ENCODE data around the gene DPEP3.
"Not testable (repeated sequence)": the region's sequence is repeated elsewhere in the genome, so short reads cannot be mapped to it uniquely, and the experiment has no call there.

Gene DPEP3

DNA sequence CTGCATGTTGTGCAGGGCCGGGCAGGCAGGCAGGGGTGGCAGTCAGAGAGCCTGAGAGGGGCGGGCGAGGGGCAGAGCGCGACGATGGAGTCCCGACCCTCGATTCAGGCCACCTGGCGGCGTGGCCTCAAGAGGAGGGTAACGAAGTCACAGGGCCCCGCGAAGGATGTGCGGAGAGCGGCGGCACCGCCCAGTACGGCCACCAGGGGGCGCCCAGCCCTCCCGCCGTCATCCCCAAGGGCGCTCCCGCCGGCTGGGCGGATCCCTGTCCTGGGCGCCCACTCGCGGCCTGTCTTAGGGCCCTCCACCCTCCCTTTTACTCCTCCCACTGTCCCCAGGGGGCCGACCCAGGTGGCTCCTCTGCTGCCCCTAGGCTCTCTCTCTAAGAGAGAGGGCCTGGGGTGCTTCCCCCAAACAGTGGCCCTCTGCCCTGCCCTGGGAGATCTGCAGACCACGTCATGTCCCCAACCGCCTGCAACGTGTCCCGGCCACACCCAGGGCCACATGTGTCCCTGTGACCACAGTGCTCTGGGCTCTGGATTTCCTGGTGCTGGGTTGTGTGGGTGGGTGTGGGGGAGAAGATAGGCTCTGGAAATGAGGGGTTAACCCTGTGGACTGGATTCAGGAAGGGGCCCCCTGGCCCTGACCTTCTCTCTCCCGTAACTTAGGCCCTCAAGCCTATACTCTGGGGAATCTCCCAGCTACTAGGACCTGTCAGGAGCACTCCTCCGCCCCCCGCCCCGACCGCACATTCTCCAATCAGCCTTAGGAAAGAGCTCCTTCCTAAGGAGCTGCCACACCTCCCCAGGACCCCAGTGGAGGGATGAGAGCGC is 13.1 kb upstream of the DPEP3 start:
- peak; percentile 95 for DNase-seq

DNA sequence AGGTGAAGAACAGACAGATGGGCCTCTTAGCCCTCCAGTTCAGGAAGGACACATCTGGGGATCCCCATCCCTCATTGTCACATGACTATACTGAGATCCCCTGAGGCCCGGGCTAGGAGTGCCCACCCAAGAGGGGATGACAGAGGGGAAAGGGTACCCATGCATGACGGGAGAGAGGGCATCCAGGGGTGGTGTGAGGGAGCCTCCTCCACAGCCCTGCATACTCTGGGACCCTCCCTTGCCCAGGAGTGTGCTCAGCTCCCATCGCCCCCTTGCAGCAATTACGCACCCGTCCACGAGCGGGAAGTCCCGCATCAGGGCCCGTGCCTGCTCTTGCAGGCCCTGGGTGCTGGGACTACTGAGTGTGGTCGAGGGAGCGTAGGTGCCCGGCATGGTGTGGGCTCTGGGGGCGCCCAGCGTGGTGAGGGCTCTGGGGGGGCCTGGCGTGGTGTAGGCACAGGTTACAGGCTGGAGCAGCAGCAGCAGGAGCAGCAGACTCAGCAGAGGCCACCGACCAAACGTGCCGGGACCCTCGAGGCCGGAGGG is 12.4 kb upstream of the DPEP3 start:
- no peak for DNase-seq

DNA sequence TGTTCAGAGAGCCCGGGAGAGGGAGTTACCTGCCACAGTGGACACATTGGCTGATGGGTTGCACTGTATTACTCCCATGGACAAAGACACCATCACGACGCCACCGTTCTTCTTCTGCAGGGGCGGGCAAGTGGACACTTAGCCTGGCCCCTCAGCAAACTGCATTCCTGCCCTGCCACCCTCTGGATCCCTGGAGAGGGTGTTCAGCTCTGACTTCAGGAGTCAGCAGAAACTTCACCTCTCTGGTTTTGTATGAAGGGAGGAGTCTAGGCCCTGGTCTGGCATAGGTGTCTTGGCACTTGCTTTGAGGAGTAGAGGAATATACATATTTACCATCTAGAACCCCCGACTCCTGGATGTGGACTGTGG is 9.7 kb upstream of the DPEP3 start:
- no peak for DNase-seq

DNA sequence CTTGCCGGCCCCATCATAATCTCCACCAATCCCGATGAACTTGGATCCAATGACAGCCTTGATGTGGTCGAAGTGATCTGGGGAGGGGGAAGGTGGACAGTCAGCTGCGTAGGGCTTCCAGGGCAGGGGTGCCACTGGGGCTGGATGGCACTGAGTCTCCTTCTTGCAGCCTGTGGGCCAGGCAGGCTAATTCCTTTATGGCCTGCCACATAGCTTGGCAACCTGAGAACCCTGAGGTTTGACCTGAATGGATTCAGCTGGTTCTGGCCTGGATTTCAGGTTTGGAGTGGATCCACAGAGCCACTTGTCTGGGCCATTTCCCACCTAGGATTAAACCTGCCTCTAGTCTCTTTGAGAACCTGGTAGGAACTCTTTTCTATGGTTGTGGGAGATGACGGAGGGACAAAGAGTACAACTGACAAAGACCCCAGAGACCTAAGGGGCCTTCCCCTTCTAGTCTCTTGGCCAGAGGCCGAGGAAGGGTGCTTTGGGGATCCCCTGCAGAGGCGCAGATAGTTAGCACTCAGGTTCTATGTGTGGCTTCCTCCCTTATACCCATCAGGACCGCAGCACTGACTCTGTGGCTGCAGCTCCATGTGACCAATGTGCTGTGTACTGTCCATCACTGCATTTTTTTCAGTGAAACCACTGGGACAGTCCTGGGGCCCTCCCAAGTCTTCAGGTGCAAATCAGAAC is 9.2 kb upstream of the DPEP3 start:
- DNase-seq = no peak

DNA sequence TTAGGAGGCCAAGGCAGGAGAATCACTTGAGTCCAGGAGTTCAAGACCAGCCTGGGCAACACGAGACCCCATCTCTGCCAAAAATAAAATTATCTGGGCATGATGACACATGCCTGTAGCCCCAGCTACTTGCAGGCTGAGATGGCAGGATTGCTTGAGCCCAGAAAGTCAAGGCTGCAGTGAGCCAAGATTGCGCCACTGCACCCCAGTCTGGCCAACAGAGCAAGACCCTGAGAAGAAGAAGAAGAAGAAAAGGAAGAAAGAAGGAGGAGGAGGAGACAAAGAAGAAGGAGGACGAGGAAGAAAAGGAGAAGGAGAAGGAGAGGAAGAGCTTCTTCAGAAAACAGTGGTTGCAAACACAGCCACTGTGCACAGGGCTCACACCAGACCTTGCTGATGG is 8.4 kb upstream of the DPEP3 start:
- no peak for DNase-seq

DNA sequence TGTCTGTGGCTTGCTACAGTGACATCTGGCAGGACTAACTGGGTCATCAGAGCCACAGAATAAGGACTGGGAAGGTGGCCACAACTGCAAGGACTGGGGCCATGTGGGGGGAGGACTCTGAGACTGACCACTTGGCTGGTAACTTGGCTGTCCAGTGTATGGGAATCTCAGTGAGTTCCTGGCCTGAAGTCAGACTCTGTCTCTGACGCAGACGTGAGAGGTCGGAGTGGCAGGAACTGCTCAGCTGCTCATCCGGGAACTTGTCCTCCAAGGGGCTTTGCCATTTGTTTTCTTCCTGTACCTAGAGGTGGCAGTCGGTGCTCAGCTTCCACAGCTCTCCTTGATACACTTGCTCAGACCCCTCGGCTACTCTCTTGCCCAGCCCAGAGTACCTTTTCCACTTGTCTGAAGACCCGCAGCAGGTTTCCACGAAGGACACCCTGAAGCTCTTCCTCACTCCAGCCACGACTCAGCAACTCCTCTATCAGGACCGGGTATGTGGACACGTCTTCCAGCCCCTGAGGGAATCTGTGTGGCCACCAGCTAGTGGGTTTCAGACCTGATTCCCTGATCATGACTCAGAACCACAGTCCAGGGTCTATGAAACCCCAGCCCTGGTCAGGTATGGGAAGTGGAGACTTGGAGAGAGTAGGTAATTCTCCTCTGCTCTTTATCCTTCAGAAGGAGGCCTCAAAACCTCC is 7.3 kb upstream of the DPEP3 start:
- DNase-seq = no peak

DNA sequence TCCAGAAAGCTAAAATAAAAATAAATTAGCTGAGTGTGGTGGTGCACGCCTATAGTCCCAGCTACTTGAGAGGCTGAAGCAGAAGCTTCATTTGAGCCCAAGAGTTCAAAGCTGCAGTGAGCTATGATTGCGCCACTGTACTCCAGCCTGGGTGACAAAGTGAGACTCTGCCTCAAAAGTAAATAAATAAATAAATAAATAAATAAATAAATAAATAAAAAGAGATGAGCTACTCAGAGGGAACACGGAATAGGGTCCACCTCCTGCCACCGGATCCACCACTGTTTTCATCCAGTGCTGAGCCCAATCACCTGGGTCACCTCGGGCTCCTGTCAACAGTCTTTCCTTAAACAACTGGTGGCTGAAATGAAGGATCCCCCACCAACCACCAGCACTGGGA is 6.7 kb upstream of the DPEP3 start:
- no peak for DNase-seq

DNA sequence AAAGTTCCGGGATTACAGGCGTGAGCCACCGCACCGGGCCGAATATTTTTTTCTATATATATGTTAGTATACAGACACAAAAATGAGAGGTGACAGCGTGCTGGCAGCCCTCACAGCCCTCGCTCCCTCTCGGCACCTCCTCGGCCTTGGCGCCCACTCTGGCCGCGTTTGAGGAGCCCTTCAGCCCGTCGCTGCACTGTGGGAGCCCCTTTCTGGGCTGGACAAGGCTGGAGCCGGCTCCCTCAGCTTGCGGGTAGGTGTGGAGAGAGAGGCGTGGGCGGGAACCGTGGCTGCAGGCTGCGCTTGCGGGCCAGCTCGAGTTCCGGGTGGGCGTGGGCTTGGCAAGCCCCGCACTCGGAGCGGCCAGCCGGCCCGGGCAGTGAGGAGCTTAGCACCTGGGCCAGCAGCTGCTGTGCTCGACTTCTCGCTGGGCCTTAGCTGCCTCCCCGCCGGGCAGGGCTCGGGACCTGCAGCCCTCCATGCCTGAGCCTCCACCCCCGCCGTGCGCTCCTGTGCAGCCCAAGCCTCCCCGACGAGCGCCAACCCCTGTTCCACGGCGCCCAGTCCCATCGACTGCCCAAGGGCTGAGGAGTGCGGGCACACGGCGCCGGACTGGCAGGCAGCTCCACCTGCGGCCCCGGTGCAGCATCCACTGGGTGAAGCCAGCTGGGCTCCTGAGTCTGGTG is 1.9 kb upstream of the DPEP3 start:
- no peak for DNase-seq

DNA sequence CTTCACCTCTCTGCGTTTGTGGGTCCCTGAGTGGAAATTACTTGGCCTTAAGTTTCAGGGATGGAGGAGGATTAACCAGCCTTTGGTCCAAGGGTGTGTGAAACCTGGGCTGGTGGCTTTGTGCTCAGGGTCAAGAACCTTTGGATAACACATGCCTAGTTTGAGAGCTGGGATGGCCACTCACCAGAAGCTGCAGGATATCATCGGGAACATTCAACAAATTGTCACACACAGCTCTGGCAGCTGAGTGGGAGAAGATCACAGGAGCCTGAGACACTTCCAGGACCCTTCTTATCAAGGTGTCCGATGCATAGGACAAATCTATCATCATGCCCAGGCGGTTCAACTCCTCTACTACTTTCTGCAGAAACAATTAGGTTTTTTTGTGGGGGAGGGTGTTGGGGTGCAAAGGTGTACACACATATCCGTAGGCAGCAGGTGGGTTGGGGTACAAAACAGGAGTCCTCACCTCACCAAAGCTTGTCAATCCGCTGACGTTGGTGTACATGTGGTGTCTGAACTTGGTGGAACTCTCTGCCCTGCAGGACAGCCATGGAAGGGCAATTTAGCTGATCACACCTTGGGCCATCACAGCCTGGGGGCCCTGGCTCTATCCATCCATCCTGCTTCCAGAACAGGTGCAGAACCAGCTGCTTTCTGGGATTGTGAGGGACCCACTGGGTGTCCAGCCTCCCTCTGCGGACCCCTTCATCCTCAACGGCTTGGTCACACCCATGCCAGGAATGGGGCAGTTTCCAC is 2.7 kb downstream of the DPEP3 start:
- DNase-seq = no peak

DNA sequence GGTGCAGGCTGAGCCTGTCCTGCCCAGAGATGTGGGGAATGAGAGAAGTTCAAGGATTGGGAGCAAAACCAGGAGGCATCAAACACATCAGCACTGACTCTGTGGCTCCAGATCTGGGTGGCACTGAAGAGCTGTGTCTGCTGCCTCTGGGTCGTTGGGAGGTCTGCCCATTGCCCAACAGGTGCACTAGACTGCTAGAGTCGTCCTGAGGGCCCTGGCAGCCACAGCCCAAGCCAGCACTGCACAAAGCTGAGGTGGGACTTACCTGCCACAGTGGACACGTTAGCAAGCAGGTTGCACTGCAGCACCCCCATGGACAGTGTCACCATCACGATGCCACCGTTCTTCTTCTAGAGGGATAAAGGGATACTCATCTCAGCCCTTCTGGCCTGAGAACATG is 3.3 kb downstream of the DPEP3 start:
- no peak for DNase-seq

DNA sequence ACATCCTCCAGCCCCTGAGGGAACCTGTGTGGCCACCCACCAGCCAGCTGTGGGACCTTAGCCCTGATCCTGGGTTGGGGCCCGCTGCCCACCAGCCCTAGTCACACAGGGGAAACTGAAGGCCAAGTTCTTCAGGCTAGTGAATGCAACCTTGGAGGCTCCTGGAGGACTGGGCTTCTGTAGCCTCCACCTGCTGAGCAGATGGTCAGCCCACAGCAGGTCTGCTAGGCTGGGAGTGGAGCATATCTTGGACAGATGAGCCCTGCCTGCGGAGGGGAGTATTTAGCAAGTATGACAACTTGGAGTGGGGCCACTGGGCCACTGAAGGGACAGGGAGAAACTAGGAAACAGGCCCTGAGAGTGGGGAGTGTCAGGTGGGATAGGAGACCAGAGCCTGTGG is 4.1 kb downstream of the DPEP3 start:
- no peak for DNase-seq

DNA sequence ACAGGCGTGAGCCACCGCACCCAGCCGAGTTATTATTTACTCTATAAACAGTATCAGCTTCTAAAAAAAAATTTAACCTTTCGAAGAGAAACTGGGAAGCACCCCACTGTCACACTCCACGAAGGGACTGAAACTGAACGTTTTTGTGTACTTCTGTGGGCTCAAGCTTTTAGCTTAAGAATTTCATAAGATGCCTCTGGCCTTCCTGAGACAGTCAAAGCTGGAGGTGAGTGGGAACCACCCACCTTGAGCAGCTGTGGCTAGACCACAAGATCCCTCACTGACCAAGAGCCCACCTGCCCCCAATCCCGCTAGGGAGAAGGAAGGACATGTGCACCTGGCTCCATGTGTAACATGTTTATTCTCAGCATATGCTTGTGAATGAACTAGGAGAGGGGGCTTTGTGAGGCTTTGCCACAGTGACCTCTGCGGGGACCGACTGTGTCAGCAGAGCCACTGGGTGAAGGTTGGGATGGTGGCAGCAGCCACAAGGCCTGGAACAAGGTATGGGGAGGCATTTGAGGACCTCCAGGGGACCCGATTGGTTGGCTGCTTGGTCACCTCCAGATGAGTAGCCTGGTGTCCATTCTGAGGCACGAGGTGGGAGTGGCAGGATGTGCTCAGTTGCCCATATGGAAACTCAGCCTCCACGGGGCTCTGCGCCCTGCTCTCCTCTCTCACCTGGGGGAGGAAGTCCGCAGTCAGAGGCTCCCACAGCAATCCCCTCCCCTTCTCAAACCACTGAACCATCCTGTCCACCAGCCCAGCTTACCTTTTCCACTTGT is 4.8 kb downstream of the DPEP3 start:
- no peak for DNase-seq

DNA sequence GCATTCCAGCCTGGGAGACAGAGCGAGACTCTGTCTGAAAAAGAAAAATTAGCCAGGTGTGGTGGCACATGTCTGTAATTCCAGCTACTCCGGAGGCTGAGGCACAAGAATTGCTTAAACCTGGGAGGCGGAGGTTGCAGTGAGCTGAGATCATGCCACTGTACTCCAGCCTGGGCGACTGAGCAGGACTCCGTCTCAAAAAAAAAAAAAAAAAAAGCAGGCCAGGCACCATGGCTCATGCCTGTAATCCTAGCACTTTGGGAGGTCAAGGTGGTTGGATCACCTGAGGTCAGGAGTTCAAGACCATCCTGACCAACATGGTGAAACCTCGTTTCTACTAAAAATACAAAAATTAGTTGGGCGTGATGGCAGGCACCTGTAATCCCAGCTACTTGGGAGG is 8.0 kb downstream of the DPEP3 start:
- DNase-seq = not testable (repeated sequence)

DNA sequence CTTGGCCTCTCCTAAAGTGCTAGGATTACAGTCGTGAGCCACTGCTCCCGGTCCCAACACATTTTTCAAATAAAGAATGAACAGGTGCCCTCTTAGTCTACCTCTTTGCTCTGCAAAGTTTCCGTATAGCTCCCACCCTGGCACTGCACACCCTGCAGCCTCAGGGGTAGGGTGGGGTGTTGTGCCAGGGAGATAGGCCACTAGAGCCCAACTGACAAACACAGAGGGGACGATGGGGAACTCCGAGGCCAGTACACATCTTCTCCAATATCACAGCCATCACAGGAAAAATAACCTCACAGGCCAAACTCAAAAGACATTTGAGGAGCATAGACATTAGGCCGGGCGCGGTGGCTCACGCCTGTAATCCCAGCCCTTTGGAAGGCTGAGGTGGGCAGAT is 9.2 kb downstream of the DPEP3 start:
- no peak for DNase-seq

DNA sequence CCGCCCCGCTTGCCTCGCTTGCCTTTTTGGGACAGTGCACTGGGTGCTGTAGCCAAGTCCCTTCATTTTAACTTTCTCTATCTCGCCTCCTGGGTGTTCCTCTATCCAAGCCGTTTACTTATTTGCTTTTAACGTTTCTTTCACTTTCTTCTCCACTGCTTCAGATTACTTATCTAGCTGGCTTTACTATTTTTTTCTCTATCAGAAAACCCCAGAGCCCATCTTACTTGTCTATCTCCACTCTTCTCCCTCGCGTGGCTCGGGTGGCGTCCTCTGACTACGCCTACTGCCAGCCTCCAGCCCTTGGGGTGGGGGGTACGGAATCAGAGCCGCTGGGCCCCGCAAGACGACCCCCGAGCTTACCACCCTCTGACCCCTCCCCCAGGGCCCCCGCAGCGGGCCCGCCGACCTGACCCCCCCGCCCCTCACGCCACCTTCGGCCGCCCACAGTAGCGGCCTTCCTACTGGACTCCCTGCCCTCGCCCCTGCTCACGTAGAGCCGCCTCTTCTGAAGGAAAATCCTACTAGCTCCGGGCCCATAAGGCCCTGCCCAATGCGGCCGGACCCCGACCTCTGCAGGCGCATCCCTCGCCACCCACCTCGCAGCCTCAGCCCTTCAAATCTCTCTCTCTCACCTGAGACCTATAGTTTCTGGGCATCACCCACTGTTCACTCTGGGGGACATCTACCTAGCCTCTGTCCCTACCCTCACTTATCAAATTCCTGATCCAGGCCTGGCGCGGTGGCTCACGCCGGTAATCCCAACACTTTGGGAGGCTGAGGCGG is 10.9 kb downstream of the DPEP3 start:
- peak; percentile 74 for DNase-seq

DNA sequence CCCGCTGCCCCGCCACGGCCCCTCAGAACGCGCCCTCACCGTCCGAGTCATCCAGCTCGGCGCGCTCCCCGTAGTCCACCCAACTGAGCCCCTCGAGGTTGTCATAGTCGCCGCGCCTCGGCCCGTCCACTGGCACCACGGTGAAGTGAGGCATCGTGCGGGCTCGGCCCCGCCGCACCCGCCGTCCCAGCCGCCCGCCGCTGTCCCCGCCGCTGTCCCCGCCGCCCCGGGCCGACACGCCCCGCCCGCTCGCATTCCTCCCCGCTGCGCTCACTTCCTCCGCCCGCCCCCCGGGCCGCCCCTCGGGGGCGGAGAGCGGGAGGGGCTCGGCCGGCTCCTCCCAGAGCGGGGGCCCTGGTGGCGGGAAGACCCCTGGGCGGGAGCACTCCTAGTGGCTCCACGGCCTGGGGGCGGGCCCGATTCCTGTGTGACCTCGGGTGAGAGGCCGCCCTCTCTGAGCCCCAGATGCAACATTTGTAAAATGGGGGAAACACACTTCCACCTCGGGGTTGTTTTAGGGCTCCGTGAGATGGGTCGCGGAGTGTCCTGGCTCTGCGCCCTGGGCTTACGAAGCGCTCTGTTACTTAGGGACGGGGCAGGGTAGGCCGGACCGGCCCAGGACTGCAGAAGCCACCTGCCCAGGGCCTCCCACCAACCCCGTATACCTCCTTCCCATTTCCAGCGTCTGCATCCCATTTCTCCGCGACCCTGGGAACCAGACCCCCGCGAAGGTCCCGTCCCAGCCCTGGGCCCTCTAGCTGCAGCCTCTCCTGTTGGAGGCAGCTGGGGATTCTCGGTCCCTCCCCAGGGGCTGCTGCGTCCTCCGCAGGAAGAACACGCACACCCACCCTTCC is 11.7 kb downstream of the DPEP3 start, which contains the start of gene SLC12A4:
TSS of gene SLC12A4 (minus strand) at position 238 of the 854 bp plus-strand sequence. CDS start at position 154, 84 bp downstream.
- DNase-seq = peak; percentile 90

DNA sequence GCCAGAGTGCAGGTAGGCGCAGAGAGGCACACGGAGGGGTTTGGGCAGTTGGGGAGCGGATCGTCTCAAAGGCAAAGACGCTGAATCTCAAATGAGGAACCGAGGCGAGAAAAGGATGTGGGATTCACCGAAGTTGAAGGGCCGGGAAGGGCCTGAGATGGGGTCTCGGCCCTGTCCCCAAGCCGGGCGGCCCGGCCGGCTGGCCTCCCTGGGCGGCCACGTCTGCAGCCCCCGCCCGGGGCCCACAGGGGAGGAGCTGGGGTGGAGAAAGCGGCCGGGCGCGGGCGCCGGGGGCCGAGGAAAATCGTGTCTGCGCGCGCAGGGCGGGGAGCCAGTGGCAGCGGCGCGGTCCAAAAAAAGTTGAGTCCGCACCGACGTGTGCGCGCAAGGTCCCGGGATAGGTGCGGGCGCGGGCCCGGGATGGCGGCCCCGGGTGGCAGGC is 12.3 kb downstream of the DPEP3 start:
- peak; percentile 62 for DNase-seq

DNA sequence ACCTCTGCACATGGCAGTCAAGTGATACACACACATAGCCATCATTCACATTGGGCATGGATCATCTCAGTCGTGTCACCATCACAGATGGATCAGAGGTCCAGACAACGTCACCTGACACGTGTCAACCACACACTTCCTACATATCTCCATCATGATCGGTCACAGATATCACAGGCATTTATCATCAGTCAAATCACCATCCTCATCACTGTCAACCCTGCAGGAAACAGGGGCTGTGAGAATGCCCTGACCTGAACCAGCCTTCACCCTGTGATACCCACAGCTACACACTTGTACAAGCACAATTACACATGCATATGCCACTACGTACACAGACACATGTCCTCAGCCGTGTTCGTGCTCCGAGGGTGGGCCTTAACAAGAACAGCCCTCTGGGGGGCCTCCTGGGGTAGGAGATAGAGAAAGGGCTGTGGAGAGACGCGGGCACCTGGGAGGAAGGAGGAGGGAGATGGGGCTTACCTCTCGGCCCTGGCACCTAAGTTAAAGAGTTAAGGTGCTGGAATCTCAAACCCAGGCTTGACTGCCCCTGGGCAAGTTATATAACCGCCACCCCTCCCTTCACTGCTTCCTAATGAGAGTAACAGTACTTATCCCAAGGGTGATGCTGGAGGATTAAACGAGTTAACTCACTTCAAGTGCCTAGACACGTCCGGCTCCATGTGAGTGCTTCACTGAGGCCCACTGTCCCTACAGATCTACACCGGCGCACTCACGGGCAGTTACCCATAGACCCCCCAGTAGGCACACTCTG is 12.9 kb downstream of the DPEP3 start:
- DNase-seq = no peak

All from OCI-M1 (cell line).